Activated CD8-positive, alpha-beta memory T cell treated with anti-CD3 and anti-CD28 coated beads, Interleukin-2, amount 50 U/mL, for 4 hours (primary cell): ENCODE results near the gene CPLANE1.
"Not testable (repeated sequence)": the region's sequence is repeated elsewhere in the genome, so short reads cannot be mapped to it uniquely, and the experiment has no call there.

Experiments
- DNase-seq: peaks from one replicate; pipeline ENCODE4 v3.0.0-alpha.2; 2020

CPLANE1 gene

GRCh38 chr5:37207802-37208201, 41.4 kb downstream of the CPLANE1 start:
- DNase-seq, result no peak

- DNase-seq, result no peak
Observed at GRCh38 chr5:37206736-37207135, 42.4 kb downstream of the CPLANE1 start.

- no peak for DNase-seq
Observed at GRCh38 chr5:37198842-37199241, 50.3 kb downstream of the CPLANE1 start.

- DNase-seq, result no peak
Observed at GRCh38 chr5:37198061-37198460, 51.1 kb downstream of the CPLANE1 start.

GRCh38 chr5:37197340-37198050, 51.7 kb downstream of the CPLANE1 start:
- no peak for DNase-seq

- DNase-seq, result no peak
Observed at GRCh38 chr5:37190592-37190991, 58.6 kb downstream of the CPLANE1 start.

- no peak for DNase-seq
Observed at GRCh38 chr5:37189355-37189754, 59.8 kb downstream of the CPLANE1 start.

GRCh38 chr5:37187465-37187977, 61.7 kb downstream of the CPLANE1 start:
- DNase-seq, result no peak

GRCh38 chr5:37184748-37185364, 64.3 kb downstream of the CPLANE1 start:
- no peak for DNase-seq

- DNase-seq, result no peak
Observed at GRCh38 chr5:37182667-37183066, 66.5 kb downstream of the CPLANE1 start.

GRCh38 chr5:37174928-37175327, 74.2 kb downstream of the CPLANE1 start:
- no peak for DNase-seq

GRCh38 chr5:37172957-37173356, 76.2 kb downstream of the CPLANE1 start:
- no peak for DNase-seq

GRCh38 chr5:37170856-37171255, 78.3 kb downstream of the CPLANE1 start:
- DNase-seq, result no peak

- DNase-seq, result no peak
Observed at GRCh38 chr5:37166197-37166596, 83.0 kb downstream of the CPLANE1 start.

GRCh38 chr5:37165761-37166160, 83.4 kb downstream of the CPLANE1 start:
- DNase-seq, result no peak

- DNase-seq, result no peak
Observed at GRCh38 chr5:37153661-37154060, 95.5 kb downstream of the CPLANE1 start.

GRCh38 chr5:37146896-37147295, 102.3 kb downstream of the CPLANE1 start:
- no peak for DNase-seq

GRCh38 chr5:37136694-37137093, 112.5 kb downstream of the CPLANE1 start:
- DNase-seq, result no peak

- not testable (repeated sequence) for DNase-seq
Observed at GRCh38 chr5:37135312-37135711, 113.9 kb downstream of the CPLANE1 start.

GRCh38 chr5:37133939-37134338, 115.2 kb downstream of the CPLANE1 start:
- DNase-seq, result no peak

GRCh38 chr5:37132646-37133045, 116.5 kb downstream of the CPLANE1 start:
- DNase-seq, result no peak

- no peak for DNase-seq
Observed at GRCh38 chr5:37121465-37121864, 127.7 kb downstream of the CPLANE1 start.

- no peak for DNase-seq
Observed at GRCh38 chr5:37121027-37121426, 128.1 kb downstream of the CPLANE1 start.

- DNase-seq, result no peak
Observed at GRCh38 chr5:37120270-37120669, 128.9 kb downstream of the CPLANE1 start.

- no peak for DNase-seq
Observed at GRCh38 chr5:37116359-37116758, 132.8 kb downstream of the CPLANE1 start.
